Measurements from ENCODE around the gene SCUBE1. TPM values are rescaled to one million over a fixed set of nuclear protein-coding genes. Genes with fewer than 3 reads are reported as not detected.

The SCUBE1 gene
- total RNA-seq, 2 experiments from 2014 or later = not detected

DNA sequence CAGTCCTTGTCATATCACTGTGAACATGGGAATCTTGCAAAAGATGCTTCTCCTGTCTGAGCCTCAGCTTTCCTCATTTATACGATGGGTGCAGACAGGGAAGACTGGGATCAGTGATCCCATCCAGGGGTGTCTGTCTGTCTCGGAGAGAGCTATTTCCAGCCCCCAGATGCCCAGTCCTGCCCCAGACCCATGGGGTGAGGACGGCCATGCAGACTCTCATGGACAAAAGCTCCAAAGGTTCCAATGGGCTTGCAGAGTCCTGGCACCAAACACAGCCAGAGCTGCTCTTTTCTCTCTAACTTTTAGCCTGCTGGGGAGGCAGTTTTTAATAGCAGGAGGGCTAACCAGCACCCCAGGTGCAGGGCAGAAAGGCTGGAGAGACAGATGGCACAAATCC is 5.2 kb downstream of the SCUBE1 start:
- POLR2A ChIA-PET = no interaction called here
- H3K4me3 Mint-ChIP-seq = no peak overlapping the region
- CTCF ChIA-PET = interaction anchor here (1.0 kb wide), 1 partner anchor 18 kb away, joined by 4 read pairs; no protein-coding TSS in a partner anchor
- ATAC-seq (no peak), DNase-seq (no peak)
- H3K4me1 Mint-ChIP-seq = peaks cover 3% of the 10 kb centered on the region
- intact Hi-C loops (cut with DNase I, micrococcal nuclease) = no loop called here
- peaks cover 21% of the 10 kb centered on the region for H3K27me3 Mint-ChIP-seq
- no peaks in the 10 kb centered on the region for H3K36me3 Mint-ChIP-seq (ENCODE audit: low read depth)
- H3K27ac Mint-ChIP-seq = no peak overlapping the region
- no peaks in the 10 kb centered on the region for H3K9me3 Mint-ChIP-seq (ENCODE audit: low read depth)

DNA sequence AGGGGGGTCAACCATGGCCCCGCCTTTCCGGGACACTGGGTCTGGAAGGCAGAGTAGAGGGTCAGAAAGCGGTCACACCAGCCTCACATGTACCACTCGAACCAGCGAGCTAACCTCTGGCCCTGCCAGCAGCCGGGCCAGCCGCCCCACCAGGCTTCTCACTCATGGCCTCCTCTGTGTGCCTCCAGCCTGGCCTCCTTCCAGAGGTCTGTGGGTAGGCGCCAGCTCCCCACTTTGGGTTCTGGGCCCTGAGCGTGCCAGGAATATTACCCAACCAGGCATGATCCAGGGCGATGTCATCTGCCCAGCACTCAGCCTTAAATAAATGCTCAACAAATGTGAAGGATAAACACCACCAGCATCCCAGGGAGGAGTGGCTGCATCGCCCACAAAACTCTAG is 5.8 kb downstream of the SCUBE1 start:
- Mint-ChIP-seq H3K4me1 (peaks cover 2% of the 10 kb centered on the region), H3K4me3 (no peak overlapping the region), H3K9me3 (ENCODE audit: low read depth) (no peaks in the 10 kb centered on the region), H3K27ac (no peak overlapping the region), H3K36me3 (ENCODE audit: low read depth) (no peaks in the 10 kb centered on the region), H3K27me3 (peaks cover 19% of the 10 kb centered on the region)
- CTCF ChIA-PET = interaction anchor here (0.8 to 1.2 kb wide), 3 partner anchors 9 to 17 kb away, joined by 3 to 5 read pairs (median 4); no protein-coding TSS in a partner anchor
- intact Hi-C loops (cut with DNase I, micrococcal nuclease) = no loop called here
- no peak for ATAC-seq
- POLR2A ChIA-PET = no interaction called here
- no peak for DNase-seq

DNA sequence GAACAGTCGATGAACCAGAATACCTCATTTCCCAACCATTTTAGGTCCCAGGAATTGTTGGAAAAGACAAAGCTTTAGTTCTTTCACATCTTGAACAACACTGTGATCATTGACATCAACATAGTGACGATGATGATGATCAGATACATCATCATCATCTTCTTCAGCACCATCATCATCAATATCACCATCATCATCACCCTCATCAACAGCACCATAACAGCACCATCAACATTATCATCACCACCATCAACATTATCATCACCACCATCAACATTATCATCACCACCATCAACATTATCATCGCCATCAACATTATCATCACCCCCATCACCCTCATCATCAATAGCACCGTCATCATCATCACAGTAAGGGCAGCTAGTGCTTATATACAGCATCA is 8.8 kb downstream of the SCUBE1 start:
- Mint-ChIP-seq H3K9me3 (ENCODE audit: low read depth) (no peaks in the 10 kb centered on the region), H3K27ac (no peak overlapping the region), H3K4me3 (no peak overlapping the region), H3K4me1 (no peaks in the 10 kb centered on the region), H3K27me3 (no peaks in the 10 kb centered on the region), H3K36me3 (ENCODE audit: low read depth) (no peaks in the 10 kb centered on the region)
- no peak for DNase-seq
- intact Hi-C loops (cut with DNase I, micrococcal nuclease) = no loop called here
- no peak for ATAC-seq
- CTCF ChIA-PET = no interaction called here
- POLR2A ChIA-PET = no interaction called here

DNA sequence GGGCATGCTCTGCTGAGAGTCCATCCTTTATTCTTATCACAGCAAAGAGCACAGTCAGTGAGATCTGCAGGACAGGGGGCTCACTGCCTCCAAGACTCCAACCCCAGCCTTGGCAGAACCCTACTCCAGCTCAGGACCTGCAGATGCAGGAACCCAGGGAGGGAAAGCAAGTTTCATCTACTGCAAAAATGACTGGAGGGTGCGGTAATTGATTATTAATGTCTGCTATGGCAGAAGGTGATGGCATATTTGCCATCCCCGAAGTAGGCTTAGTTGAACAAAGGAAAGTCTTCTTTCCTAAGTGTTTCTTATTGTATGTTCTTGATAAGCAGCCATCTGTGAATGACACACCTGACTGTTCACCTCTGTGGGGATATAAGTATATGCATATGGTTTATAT is 9.2 kb downstream of the SCUBE1 start:
- DNase-seq = no peak
- H3K27me3 Mint-ChIP-seq = no peaks in the 10 kb centered on the region
- no peak overlapping the region for H3K4me3 Mint-ChIP-seq
- H3K36me3 Mint-ChIP-seq (ENCODE audit: low read depth) = no peaks in the 10 kb centered on the region
- ChIA-PET POLR2A (no interaction called here), CTCF (no interaction called here)
- intact Hi-C loops (cut with DNase I, micrococcal nuclease) = no loop called here
- H3K9me3 Mint-ChIP-seq (ENCODE audit: low read depth) = no peaks in the 10 kb centered on the region
- no peak overlapping the region for H3K27ac Mint-ChIP-seq
- no peaks in the 10 kb centered on the region for H3K4me1 Mint-ChIP-seq
- ATAC-seq = no peak

DNA sequence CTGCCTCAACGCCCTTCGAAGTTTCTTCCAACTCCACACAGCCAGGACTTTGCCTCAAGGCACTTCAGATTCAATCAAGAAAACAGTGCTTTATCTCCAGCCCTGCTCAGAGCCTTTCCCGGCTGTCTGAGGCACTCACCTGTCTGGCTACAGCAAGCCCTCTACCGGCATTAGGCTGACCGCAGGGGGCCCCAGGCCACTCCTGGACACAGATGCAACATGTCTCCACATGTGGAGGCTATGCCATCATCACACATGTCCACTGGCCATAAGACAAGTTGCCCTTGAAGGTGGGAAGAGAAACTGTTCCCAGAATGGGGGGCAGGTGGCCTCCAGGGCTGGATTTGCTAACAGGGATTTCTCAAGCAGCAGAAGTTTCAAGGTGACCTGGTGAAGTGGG is 10.0 kb downstream of the SCUBE1 start:
- Mint-ChIP-seq H3K36me3 (ENCODE audit: low read depth) (no peaks in the 10 kb centered on the region), H3K27me3 (no peaks in the 10 kb centered on the region), H3K4me3 (no peak overlapping the region), H3K27ac (no peak overlapping the region), H3K9me3 (ENCODE audit: low read depth) (no peaks in the 10 kb centered on the region), H3K4me1 (no peaks in the 10 kb centered on the region)
- intact Hi-C loops (cut with DNase I, micrococcal nuclease) = no loop called here
- CTCF ChIA-PET = no interaction called here
- POLR2A ChIA-PET = no interaction called here
- ATAC-seq = no peak
- DNase-seq = no peak

DNA sequence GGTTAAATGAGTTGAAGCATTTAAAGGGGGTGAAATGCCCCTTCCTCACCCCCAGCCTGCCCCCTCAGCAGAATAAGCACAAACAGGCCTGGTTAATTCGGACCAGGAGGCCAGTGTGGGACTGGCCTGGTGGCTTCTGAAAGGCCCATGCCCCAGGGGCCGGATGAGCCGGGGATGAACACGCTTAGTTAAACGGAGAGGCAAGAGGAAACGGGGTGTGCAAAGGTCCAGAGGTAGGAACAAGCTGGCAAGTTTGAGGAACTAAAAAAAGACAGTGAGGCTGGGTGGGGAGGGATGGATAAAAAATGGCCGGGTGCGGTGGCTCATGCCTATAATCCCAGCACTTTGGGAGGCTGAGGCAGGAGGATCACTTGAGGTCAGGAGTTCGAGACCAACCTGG is 11.5 kb downstream of the SCUBE1 start:
- intact Hi-C loops (cut with DNase I, micrococcal nuclease) = no loop called here
- Mint-ChIP-seq H3K27ac (no peak overlapping the region), H3K9me3 (ENCODE audit: low read depth) (no peaks in the 10 kb centered on the region), H3K36me3 (ENCODE audit: low read depth) (no peaks in the 10 kb centered on the region), H3K27me3 (no peaks in the 10 kb centered on the region), H3K4me1 (no peaks in the 10 kb centered on the region), H3K4me3 (no peak overlapping the region)
- CTCF ChIA-PET = interaction anchor here (0.6 to 1.8 kb wide), 7 partner anchors 8 to 750 kb away, joined by 3 to 6 read pairs (median 3); no protein-coding TSS in a partner anchor
- no peak for ATAC-seq
- DNase-seq = no peak
- POLR2A ChIA-PET = no interaction called here

DNA sequence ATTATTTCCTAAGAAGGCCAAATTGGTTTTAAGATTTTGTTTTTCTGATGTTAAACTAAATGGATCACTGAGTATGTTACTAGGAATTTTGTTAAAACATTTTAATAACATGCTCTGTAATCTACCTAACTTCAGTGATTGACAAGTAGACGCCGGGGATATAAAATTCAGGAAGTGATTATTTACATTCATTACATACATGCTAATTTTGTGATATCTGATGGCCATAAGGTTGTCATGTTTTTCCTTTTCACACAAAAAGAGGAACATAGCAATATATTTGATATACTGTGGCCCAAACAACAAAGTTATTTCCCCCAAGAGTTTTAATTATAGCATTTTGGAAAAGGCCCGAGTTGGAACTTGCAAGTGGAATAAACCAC is 12.1 kb downstream of the SCUBE1 start:
- no peak for DNase-seq
- CTCF ChIA-PET = interaction anchor here (0.7 to 1.8 kb wide), 4 partner anchors 15 to 750 kb away, joined by 3 to 6 read pairs (median 4); no protein-coding TSS in a partner anchor
- Mint-ChIP-seq H3K4me1 (no peaks in the 10 kb centered on the region), H3K4me3 (no peak overlapping the region), H3K27me3 (no peaks in the 10 kb centered on the region), H3K9me3 (ENCODE audit: low read depth) (no peaks in the 10 kb centered on the region), H3K27ac (no peak overlapping the region), H3K36me3 (ENCODE audit: low read depth) (no peaks in the 10 kb centered on the region)
- ATAC-seq = no peak
- intact Hi-C loops (cut with DNase I, micrococcal nuclease) = no loop called here
- POLR2A ChIA-PET = no interaction called here

DNA sequence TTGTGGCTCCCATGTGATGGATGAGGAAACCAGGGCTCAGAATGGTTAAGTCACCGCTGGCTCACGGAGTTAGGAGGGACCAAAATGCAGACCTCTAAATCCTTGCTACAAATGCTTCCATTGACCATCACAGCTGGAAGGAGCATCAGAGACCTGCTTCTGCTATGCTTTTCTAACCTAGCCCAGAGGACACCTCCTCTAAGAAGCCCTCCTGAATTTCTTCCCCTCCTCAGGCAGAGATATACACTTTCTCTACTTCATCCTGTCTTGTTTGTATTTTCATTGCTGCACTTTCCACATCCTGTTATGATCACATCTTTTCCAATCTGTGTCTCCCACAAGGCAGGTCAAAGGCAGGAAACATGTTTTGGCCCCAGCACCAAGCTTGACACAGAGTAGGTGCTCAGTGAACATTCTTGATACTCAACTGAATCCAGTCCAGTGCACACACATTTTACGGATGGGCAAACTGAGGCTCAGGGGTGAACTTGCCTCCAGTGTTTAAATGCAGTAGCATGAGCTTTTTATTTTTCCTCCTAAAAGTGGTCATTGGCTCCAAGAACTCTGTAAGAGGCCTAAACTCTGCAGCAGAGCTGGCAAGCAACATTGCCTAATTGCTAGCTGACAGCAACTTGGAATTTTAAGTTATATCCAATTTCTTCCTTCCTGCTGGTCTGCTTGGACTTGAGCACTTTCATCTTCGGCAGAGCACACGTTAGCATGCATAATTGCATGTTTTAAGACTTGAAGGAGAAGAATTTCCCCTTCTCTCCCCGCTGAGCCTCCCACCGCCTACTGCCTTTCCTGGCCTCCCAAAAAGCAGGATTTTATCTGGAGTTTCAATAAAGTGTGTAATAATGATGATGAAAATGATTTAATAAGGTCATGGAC is 12.7 kb downstream of the SCUBE1 start:
- Mint-ChIP-seq H3K9me3 (ENCODE audit: low read depth) (no peaks in the 10 kb centered on the region), H3K4me3 (no peak overlapping the region), H3K27me3 (no peaks in the 10 kb centered on the region), H3K36me3 (ENCODE audit: low read depth) (no peaks in the 10 kb centered on the region), H3K4me1 (no peaks in the 10 kb centered on the region), H3K27ac (no peak overlapping the region)
- DNase-seq (no peak), ATAC-seq (no peak)
- CTCF ChIA-PET = interaction anchor here (0.7 to 1.8 kb wide), 2 partner anchors 15 to 17 kb away, joined by 3 to 6 read pairs; no protein-coding TSS in a partner anchor
- POLR2A ChIA-PET = no interaction called here
- intact Hi-C loops (cut with DNase I, micrococcal nuclease) = no loop called here

DNA sequence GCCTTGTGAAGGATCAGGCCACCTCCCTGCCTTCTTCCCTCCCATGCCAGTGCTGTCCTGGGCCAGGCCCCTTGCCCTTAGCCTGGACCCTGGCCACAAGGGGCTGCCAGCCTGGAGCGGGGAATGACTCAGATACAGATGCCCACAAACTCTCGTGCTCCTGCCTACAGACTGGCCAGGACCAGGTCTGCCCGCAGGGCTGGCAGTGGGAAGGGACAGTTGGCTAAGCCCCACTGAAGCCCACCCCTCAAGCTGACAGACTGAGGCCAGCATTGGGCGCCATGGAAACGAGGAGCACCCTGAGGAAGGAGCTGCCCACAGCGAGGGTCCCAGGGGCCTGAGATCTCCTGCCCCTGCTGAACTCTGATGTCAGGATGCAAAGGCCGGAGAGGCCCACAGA is 14.1 kb downstream of the SCUBE1 start:
- ATAC-seq = no peak
- Mint-ChIP-seq H3K9me3 (ENCODE audit: low read depth) (no peaks in the 10 kb centered on the region), H3K4me1 (no peaks in the 10 kb centered on the region), H3K27me3 (no peaks in the 10 kb centered on the region), H3K27ac (no peak overlapping the region), H3K4me3 (no peak overlapping the region), H3K36me3 (ENCODE audit: low read depth) (no peaks in the 10 kb centered on the region)
- ChIA-PET POLR2A (no interaction called here), CTCF (no interaction called here)
- intact Hi-C loops (cut with DNase I, micrococcal nuclease) = no loop called here
- DNase-seq = no peak

DNA sequence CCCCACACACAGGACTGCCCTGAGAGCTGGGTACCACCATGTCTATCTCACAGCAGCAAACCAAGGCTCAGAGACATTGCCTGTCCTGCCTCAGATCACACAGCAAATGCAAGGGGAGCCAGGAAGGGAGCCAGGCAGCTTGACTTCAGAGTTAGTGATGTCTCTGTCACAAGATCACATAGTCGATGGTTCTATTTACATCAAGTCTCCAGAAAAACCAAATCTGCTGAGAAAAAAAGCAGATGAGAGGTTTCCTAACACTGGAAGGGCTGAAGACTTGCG is 16.1 kb downstream of the SCUBE1 start:
- H3K27me3 Mint-ChIP-seq = no peaks in the 10 kb centered on the region
- no peaks in the 10 kb centered on the region for H3K9me3 Mint-ChIP-seq (ENCODE audit: low read depth)
- H3K36me3 Mint-ChIP-seq (ENCODE audit: low read depth) = no peaks in the 10 kb centered on the region
- CTCF ChIA-PET = no interaction called here
- ATAC-seq (no peak), DNase-seq (no peak)
- POLR2A ChIA-PET = no interaction called here
- H3K4me3 Mint-ChIP-seq = no peak overlapping the region
- intact Hi-C loops (cut with DNase I, micrococcal nuclease) = no loop called here
- H3K27ac Mint-ChIP-seq = no peak overlapping the region
- no peaks in the 10 kb centered on the region for H3K4me1 Mint-ChIP-seq

DNA sequence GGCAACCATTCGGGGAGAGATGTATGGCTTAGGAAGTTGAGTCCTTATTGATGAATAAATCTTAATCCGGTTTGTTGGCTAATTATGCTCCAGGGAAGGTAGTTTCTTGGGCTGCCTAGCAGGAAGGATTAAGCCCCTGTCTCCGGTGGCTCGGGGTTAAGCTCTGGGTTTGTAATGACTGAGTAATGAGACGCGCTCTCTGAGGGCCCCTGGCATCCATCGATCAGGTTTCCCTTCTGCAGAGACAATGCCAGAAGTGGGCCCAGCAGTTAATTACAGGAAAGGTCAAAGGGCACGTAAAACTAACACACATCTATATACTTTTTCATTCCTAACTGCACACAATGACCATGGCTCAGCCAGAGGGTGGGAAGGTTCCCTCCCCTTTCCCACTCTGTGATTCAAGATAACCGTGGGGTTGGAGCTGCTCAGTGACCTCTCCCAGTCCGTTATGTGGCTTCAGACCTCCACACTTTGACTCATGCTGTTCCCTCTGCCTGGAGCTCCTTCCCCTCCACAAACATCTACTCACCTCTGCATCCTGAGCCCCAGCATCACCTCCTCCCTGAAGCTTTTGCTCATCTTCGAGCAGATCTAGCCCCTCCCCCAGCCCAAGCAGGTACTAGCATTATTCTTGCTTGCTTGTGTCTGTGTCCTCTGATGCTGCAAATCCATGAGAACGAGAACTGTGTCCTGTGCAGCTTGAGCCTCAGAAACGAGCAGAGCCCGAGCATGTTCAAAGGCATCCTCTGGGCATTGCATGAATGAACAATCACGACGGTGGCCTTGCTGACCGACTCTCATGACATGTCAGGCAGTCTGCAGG is 16.6 kb downstream of the SCUBE1 start:
- no peaks in the 10 kb centered on the region for H3K9me3 Mint-ChIP-seq (ENCODE audit: low read depth)
- DNase-seq (no peak), ATAC-seq (no peak)
- CTCF ChIA-PET = interaction anchor here (0.6 kb wide), 1 partner anchor 531 kb away, joined by 4 read pairs; no protein-coding TSS in a partner anchor
- intact Hi-C loops (cut with DNase I, micrococcal nuclease) = no loop called here
- H3K27me3 Mint-ChIP-seq = no peaks in the 10 kb centered on the region
- no peaks in the 10 kb centered on the region for H3K4me1 Mint-ChIP-seq
- H3K36me3 Mint-ChIP-seq (ENCODE audit: low read depth) = no peaks in the 10 kb centered on the region
- POLR2A ChIA-PET = no interaction called here
- no peak overlapping the region for H3K4me3 Mint-ChIP-seq
- no peak overlapping the region for H3K27ac Mint-ChIP-seq

DNA sequence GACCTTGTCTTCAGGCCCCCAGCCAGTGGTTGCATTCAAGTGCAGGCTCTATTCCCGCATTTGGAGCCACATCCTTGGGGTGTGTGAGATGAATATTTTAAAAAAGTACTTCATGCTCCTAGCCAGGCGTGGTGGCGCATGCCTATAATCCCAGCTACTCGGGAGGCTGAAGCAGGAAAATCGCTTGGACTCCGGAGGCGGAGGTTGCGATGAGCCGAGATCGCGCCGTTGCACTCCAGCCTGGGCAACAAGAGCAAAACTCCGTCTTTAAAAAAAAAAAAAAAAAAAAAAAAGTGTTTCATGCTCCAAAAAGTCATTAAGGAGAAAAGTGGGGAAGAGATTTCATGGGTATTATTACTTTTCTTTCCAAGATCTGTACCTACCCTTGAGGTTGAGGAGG is 18.0 kb downstream of the SCUBE1 start:
- CTCF ChIA-PET = no interaction called here
- Mint-ChIP-seq H3K27me3 (no peaks in the 10 kb centered on the region), H3K36me3 (ENCODE audit: low read depth) (no peaks in the 10 kb centered on the region), H3K9me3 (ENCODE audit: low read depth) (no peaks in the 10 kb centered on the region), H3K4me3 (no peak overlapping the region), H3K27ac (no peak overlapping the region), H3K4me1 (no peaks in the 10 kb centered on the region)
- DNase-seq = no peak
- POLR2A ChIA-PET = no interaction called here
- no peak for ATAC-seq
- intact Hi-C loops (cut with DNase I, micrococcal nuclease) = no loop called here

Data from activated CD4-positive, alpha-beta T cell treated with anti-CD3 and anti-CD28 coated beads for 36 hours (primary cell).